GM23338 (cell line): ENCODE measurements around the gene GEN1. TPM values are rescaled to one million over a fixed set of nuclear protein-coding genes. Genes with fewer than 3 reads are reported as not detected.

ENCODE experiments used
- ATAC-seq: fragments of 200-7000 bp; cut with Tn5 transposase; 3 replicates; pipeline ENCODE4 v1.9.1; 2020
- DNase-seq: peaks from one replicate; pipeline ENCODE4 v3.0.0-alpha.2; 2015; ENCODE audit warnings: low spot score
- H2AFZ ChIP-seq: fragments of 200-600 bp; sonication (generic); 2 replicates; pipeline ENCODE4 v1.8.0; 2016; ENCODE audit warnings: antibody characterized with exemption, mild to moderate bottlenecking, moderate library complexity
- H3F3A ChIP-seq: fragments of 200-600 bp; sonication (generic); replicated peaks from 2 replicates; pipeline ENCODE4 v1.8.0; 2017; ENCODE audit warnings: antibody characterized with exemption, mixed run types, low read depth
- H3K27ac ChIP-seq: fragments of 200-600 bp; sonication (generic); 2 replicates; pipeline ENCODE4 v1.6.1; 2016; ENCODE audit warnings: low read depth
- H3K27me3 ChIP-seq: fragments of 200-600 bp; sonication (generic); 2 replicates; pipeline ENCODE4 v1.8.0; 2016; ENCODE audit warnings: mild to moderate bottlenecking, mixed run types, moderate library complexity; ENCODE audit not compliant: insufficient read depth
- H3K36me3 ChIP-seq: fragments of 200-600 bp; sonication (generic); 2 replicates; pipeline ENCODE4 v1.8.0; 2016; ENCODE audit warnings: mild to moderate bottlenecking; ENCODE audit not compliant: insufficient read depth
- H3K4me1 ChIP-seq: fragments of 200-600 bp; sonication (generic); 2 replicates; pipeline ENCODE4 v1.8.0; 2016; ENCODE audit warnings: mild to moderate bottlenecking, moderate library complexity; ENCODE audit not compliant: insufficient read depth
- H3K4me2 ChIP-seq: fragments of 200-600 bp; sonication (generic); 2 replicates; pipeline ENCODE4 v1.7.1; 2017; ENCODE audit warnings: mixed run types
- H3K4me3 ChIP-seq: fragments of 200-600 bp; sonication (generic); 2 replicates; pipeline ENCODE4 v1.6.1; 2016; ENCODE audit warnings: mixed run types
- H3K79me2 ChIP-seq: fragments of 200-600 bp; sonication (generic); replicated peaks from 2 replicates; pipeline ENCODE4 v1.8.0; 2017; ENCODE audit warnings: mild to moderate bottlenecking; ENCODE audit not compliant: insufficient read depth
- H3K9me2 ChIP-seq: fragments of 200-600 bp; sonication (generic); 2 replicates; pipeline ENCODE4 v1.8.0; 2017; ENCODE audit not compliant: insufficient read depth
- H4K20me1 ChIP-seq: fragments of 200-600 bp; sonication (generic); replicated peaks from 2 replicates; pipeline ENCODE4 v1.8.0; 2017; ENCODE audit warnings: mild to moderate bottlenecking; ENCODE audit not compliant: insufficient read depth
- H3K27ac Mint-ChIP-seq: 2 replicates; pipeline ENCODE4 v1.8.0; 2020; ENCODE audit warnings: inconsistent platforms, mild to moderate bottlenecking, moderate library complexity, mixed read lengths
- H3K27me3 Mint-ChIP-seq: 3 replicates; pipeline ENCODE4 v1.8.0; 2022; ENCODE audit warnings: low read depth, mild to moderate bottlenecking, moderate library complexity, mixed read lengths, inconsistent platforms; ENCODE audit not compliant: insufficient read depth, poor library complexity
- H3K36me3 Mint-ChIP-seq: 3 replicates; pipeline ENCODE4 v1.8.0; 2021; ENCODE audit warnings: low read depth, mild to moderate bottlenecking, inconsistent platforms, moderate library complexity, mixed read lengths
- H3K4me1 Mint-ChIP-seq: 3 replicates; pipeline ENCODE4 v1.8.0; 2020; ENCODE audit warnings: mild to moderate bottlenecking, inconsistent platforms, mixed read lengths
- H3K4me3 Mint-ChIP-seq: 3 replicates; pipeline ENCODE4 v1.8.0; 2021; ENCODE audit warnings: moderate library complexity, mild to moderate bottlenecking, inconsistent platforms, mixed read lengths
- H3K9me3 Mint-ChIP-seq: 3 replicates; pipeline ENCODE4 v1.8.0; 2020; ENCODE audit warnings: moderate library complexity, mild to moderate bottlenecking, inconsistent platforms, mixed read lengths
- CREB1 ChIP-seq: fragments of 250-450 bp; sonication (Bioruptor Pico); IDR thresholded peaks from 2 replicates; pipeline ENCODE4 v1.5.0; 2020; ENCODE audit warnings: low read depth, mild to moderate bottlenecking, moderate library complexity
- CTCF ChIP-seq, 2 experiments: fragments of 200-600 bp in 1 of 2; sonication (generic) in 1 of 2; conservative IDR thresholded peaks; 2 replicates each; pipeline versions ENCODE4 v1.5.1 to v1.6.1; 2016 to 2017; ENCODE audit warnings: antibody characterized with exemption in 2 of 2, low read depth in 2 of 2, mild to moderate bottlenecking in 2 of 2, moderate library complexity in 1 of 2
- ETS1 ChIP-seq: IDR thresholded peaks from 2 replicates; pipeline ENCODE4 v1.6.1; 2016; ENCODE audit warnings: antibody characterized with exemption
- EZH2phosphoT487 ChIP-seq: fragments of 200-600 bp; sonication (generic); IDR thresholded peaks from one replicate; pipeline ENCODE4 v1.8.1; 2018; ENCODE audit warnings: antibody characterized with exemption; ENCODE audit not compliant: unreplicated experiment
- JUNB ChIP-seq: IDR thresholded peaks from one replicate; pipeline ENCODE4 v1.6.1; 2016; ENCODE audit warnings: antibody characterized with exemption; ENCODE audit not compliant: unreplicated experiment
- REST ChIP-seq: IDR thresholded peaks from one replicate; pipeline ENCODE4 v1.6.1; 2018; ENCODE audit warnings: antibody characterized with exemption; ENCODE audit not compliant: unreplicated experiment
- STAT1 ChIP-seq: IDR thresholded peaks from one replicate; pipeline ENCODE4 v1.6.1; 2016; ENCODE audit warnings: antibody characterized with exemption; ENCODE audit not compliant: unreplicated experiment
- ZNF114 ChIP-seq: fragments of 250-450 bp; sonication (Bioruptor Pico); IDR thresholded peaks from 2 replicates; pipeline ENCODE4 v1.5.0; 2020; ENCODE audit warnings: mild to moderate bottlenecking, moderate library complexity
- ZNF331 ChIP-seq: fragments of 250-450 bp; sonication (Bioruptor Pico); IDR thresholded peaks from 2 replicates; pipeline ENCODE4 v1.5.0; 2020; ENCODE audit warnings: low read depth, mild to moderate bottlenecking, moderate library complexity
- ZNF462 ChIP-seq: fragments of 250-450 bp; sonication (Bioruptor Pico); IDR thresholded peaks from 2 replicates; pipeline ENCODE4 v1.5.0; 2020; ENCODE audit warnings: mild to moderate bottlenecking, moderate library complexity
- polyA plus RNA-seq: library from polyadenylated mRNA; unstranded; fragments of >200 nt; fragmentation: Nextera tagmentation; extraction: Ambion mirVana; gene quantifications from 2 replicates; pipeline ENCODE4 v1.2.1, GENCODE V29; 2016
- total RNA-seq: library from RNA; depleted of rRNA; stranded (reverse); fragments of >200 nt; shearing (Covaris generic); gene quantifications from 2 replicates; pipeline ENCODE4 v1.2.3, GENCODE V29; 2014

The GEN1 gene
- total and polyA plus RNA-seq, 2 experiments from 2014 or later: 14.2 to 43.3 TPM

- no peaks in the 10 kb centered on the region; the same call in 1 of the 2 replicates for H3K9me2 ChIP-seq
- Mint-ChIP-seq H3K27ac (no peak overlapping the region), H3K9me3 (no peaks in the 10 kb centered on the region), H3K4me3 (no peak overlapping the region), H3K36me3 (no peaks in the 10 kb centered on the region), H3K4me1 (no peaks in the 10 kb centered on the region; the same call in 2 of the 3 replicates), H3K27me3 (no peaks in the 10 kb centered on the region)
- DNase-seq (no peak), ATAC-seq (no peak)
- no peak overlapping the region for H3K4me2 ChIP-seq
- no peaks in the 10 kb centered on the region for H4K20me1 ChIP-seq
- H3K27me3 ChIP-seq: no peaks in the 10 kb centered on the region
- no peak overlapping the region for H2AFZ ChIP-seq
- H3K36me3 ChIP-seq: no peaks in the 10 kb centered on the region
- H3K79me2 ChIP-seq: no peaks in the 10 kb centered on the region
- H3F3A ChIP-seq: no peaks in the 10 kb centered on the region
- no peak overlapping the region for H3K4me3 ChIP-seq
- H3K4me1 ChIP-seq: no peaks in the 10 kb centered on the region
- H3K27ac ChIP-seq: no peak overlapping the region
- TF ChIP-seq CTCF (conservative IDR thresholded peaks at IDR 0.05; ENCODE audit: low read depth in 2 of 2) (no peak), ETS1 (no peak)
Measured at GRCh38 chr2:17795309-17795708, 41.4 kb downstream of the GEN1 start.

GRCh38 chr2:17798338-17798737, 44.4 kb downstream of the GEN1 start:
- no peak overlapping the region for H3K27ac ChIP-seq
- no peak overlapping the region for H2AFZ ChIP-seq
- ATAC-seq: no peak
- H3K4me1 ChIP-seq: no peaks in the 10 kb centered on the region
- H3K4me3 Mint-ChIP-seq: no peak overlapping the region
- no peaks in the 10 kb centered on the region for H3K9me3 Mint-ChIP-seq
- no peak for DNase-seq
- no peak overlapping the region for H3K4me3 ChIP-seq
- no peaks in the 10 kb centered on the region for H3K79me2 ChIP-seq
- H3K36me3 Mint-ChIP-seq: no peaks in the 10 kb centered on the region
- H3K4me1 Mint-ChIP-seq: peaks cover 2% of the 10 kb centered on the region
- no peaks in the 10 kb centered on the region for H3K27me3 ChIP-seq
- no peaks in the 10 kb centered on the region for H4K20me1 ChIP-seq
- H3K36me3 ChIP-seq: no peaks in the 10 kb centered on the region
- H3K4me2 ChIP-seq: no peak overlapping the region
- H3K27ac Mint-ChIP-seq: no peak overlapping the region
- no peaks in the 10 kb centered on the region for H3F3A ChIP-seq
- H3K9me2 ChIP-seq: no peaks in the 10 kb centered on the region; the same call in 1 of the 2 replicates
- H3K27me3 Mint-ChIP-seq: no peaks in the 10 kb centered on the region
- TF ChIP-seq ZNF331 (CRISPR knock-in tag) (no peak), ZNF462 (no peak), EZH2phosphoT487 (no peak), REST (no peak), ZNF114 (no peak), CREB1 (CRISPR knock-in tag) (no peak), JUNB (no peak), STAT1 (no peak)
